ENCODE results near the gene CTCFL.

Gene CTCFL

DNA sequence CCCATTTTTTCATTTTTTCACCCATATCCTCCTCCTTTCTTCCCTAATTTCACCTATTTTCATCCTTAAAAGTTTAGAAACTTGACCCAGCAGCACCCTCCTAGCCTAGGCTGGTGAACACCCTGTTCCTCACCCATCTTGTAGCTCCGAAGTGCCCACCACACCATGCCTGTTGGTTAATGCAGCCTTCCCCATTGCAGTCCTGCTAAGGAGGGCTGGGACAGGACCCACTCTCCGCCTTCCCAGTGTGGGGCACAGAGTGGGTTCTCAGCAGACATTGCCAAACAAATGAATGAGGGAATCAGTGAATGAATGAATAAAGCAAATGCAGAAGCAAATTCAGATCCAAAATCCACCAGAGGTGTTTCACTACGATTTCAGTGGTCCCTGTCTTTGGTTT is 45.7 kb downstream of the CTCFL start:
- no peaks in the 10 kb centered on the region for H3K9me3 ChIP-seq (ENCODE audit: control insufficient read depth, insufficient read depth, low read length)
- H3K27me3 ChIP-seq (ENCODE audit: control insufficient read depth, low read length): no peaks in the 10 kb centered on the region
- TF ChIP-seq CTCF (IDR thresholded peaks at IDR 0.05; ENCODE audit: low read depth, low read length, poor library complexity, severe bottlenecking) (no peak), EZH2phosphoT487 (IDR thresholded peaks at IDR 0.05; ENCODE audit: borderline replicate concordance, low read length) (no peak)
- peak overlapping the region; percentile 87 for H3K4me2 ChIP-seq (ENCODE audit: low read length)
- H3K4me3 ChIP-seq (ENCODE audit: low read length): peak overlapping the region; percentile 36
- H3K79me2 ChIP-seq (ENCODE audit: control insufficient read depth, low read length): peaks cover 10% of the 10 kb centered on the region
- H3K27ac ChIP-seq (ENCODE audit: low read depth, low read length): peak overlapping the region; percentile 98
- H3F3A ChIP-seq (ENCODE audit: control insufficient read depth, insufficient read depth): peaks cover 64% of the 10 kb centered on the region
- no peaks in the 10 kb centered on the region for H4K20me1 ChIP-seq (ENCODE audit: control insufficient read depth, insufficient read depth, low read depth, low read length)
- H3K9me2 ChIP-seq (replicated peaks; ENCODE audit: control insufficient read depth, low read length): no peaks in the 10 kb centered on the region
- peaks cover 15% of the 10 kb centered on the region for H3K36me3 ChIP-seq (ENCODE audit: control insufficient read depth, low read length)
- H3K4me1 ChIP-seq (ENCODE audit: control insufficient read depth, low read length): peaks cover 100% of the 10 kb centered on the region

GRCh38 chr20:57478176-57478575 is 46.8 kb downstream of the CTCFL start:
- Histone ChIP-seq H3F3A (ENCODE audit: control insufficient read depth, insufficient read depth) (peaks cover 67% of the 10 kb centered on the region), H3K4me1 (ENCODE audit: control insufficient read depth, low read length) (peaks cover 100% of the 10 kb centered on the region), H3K36me3 (ENCODE audit: control insufficient read depth, low read length) (peaks cover 5% of the 10 kb centered on the region), H3K4me3 (ENCODE audit: low read length) (no peak overlapping the region), H3K4me2 (ENCODE audit: low read length) (peak overlapping the region; percentile 91), H4K20me1 (ENCODE audit: control insufficient read depth, insufficient read depth, low read depth, low read length) (no peaks in the 10 kb centered on the region), H3K9me3 (ENCODE audit: control insufficient read depth, insufficient read depth, low read length) (no peaks in the 10 kb centered on the region), H3K9me2 (replicated peaks; ENCODE audit: control insufficient read depth, low read length) (no peaks in the 10 kb centered on the region), H3K27ac (ENCODE audit: low read depth, low read length) (peak overlapping the region; percentile 98), H3K79me2 (ENCODE audit: control insufficient read depth, low read length) (no peaks in the 10 kb centered on the region; the same call in 1 of the 2 replicates), H3K27me3 (ENCODE audit: control insufficient read depth, low read length) (no peaks in the 10 kb centered on the region)
- no peak for TF ChIP-seq CTCF (IDR thresholded peaks at IDR 0.05; ENCODE audit: low read depth, low read length, poor library complexity, severe bottlenecking)
- no peak for TF ChIP-seq EZH2phosphoT487 (IDR thresholded peaks at IDR 0.05; ENCODE audit: borderline replicate concordance, low read length)

DNA sequence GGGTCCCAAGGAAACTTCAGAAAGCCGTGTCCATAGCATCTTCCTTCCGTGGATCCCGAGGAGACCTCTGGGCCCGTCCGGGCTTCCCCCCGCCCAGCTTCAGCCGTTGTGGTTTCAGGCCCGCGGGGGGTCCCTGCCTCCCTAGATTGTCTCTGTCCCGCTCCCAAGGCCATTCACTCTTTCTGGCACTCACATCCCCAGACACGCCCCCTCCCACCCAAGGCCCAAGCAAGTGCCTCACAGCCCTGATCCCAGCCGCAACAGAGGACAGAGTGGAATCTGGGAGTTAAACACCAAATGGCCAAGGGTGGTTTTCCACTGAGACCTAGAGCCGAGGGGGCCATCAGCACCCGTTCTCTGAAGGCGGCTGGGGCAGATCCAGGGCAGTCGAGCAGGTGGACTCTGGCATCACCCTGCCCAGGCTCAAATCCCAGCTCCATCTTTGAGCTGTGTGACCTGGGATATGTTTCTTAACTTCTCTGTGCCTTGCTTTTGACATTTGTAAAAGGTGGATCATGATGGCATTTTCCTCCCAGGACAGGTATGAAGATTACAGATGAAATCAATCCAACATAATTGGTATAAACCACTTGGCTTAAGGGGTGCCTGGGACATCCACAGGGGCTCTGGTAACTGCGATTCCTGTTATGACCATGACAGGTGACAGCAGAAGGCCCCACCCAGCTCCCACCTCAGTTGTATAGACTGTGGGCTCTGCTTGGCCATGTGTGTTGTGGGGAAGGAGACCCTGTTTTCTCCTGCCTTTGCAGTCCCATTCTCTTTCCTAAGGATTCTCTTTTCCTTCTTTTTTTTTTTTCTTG is 48.1 kb downstream of the CTCFL start:
- H3K79me2 ChIP-seq (ENCODE audit: control insufficient read depth, low read length): no peaks in the 10 kb centered on the region
- H3K4me1 ChIP-seq (ENCODE audit: control insufficient read depth, low read length): peaks cover 100% of the 10 kb centered on the region
- no peaks in the 10 kb centered on the region for H4K20me1 ChIP-seq (ENCODE audit: control insufficient read depth, insufficient read depth, low read depth, low read length)
- H3F3A ChIP-seq (ENCODE audit: control insufficient read depth, insufficient read depth): peaks cover 60% of the 10 kb centered on the region
- H3K27me3 ChIP-seq (ENCODE audit: control insufficient read depth, low read length): no peaks in the 10 kb centered on the region
- peaks cover 5% of the 10 kb centered on the region for H3K36me3 ChIP-seq (ENCODE audit: control insufficient read depth, low read length)
- peak overlapping the region; percentile 60 for H3K4me3 ChIP-seq (ENCODE audit: low read length)
- H3K27ac ChIP-seq (ENCODE audit: low read depth, low read length): peak overlapping the region; percentile 98
- H3K9me2 ChIP-seq (replicated peaks; ENCODE audit: control insufficient read depth, low read length): no peaks in the 10 kb centered on the region
- H3K9me3 ChIP-seq (ENCODE audit: control insufficient read depth, insufficient read depth, low read length): peaks cover 6% of the 10 kb centered on the region; the same call in 1 of the 2 replicates
- peak overlapping the region; percentile 91 for H3K4me2 ChIP-seq (ENCODE audit: low read length)
- TF ChIP-seq CTCF (IDR thresholded peaks at IDR 0.05; ENCODE audit: low read depth, low read length, poor library complexity, severe bottlenecking) (no peak), EZH2phosphoT487 (IDR thresholded peaks at IDR 0.05; ENCODE audit: borderline replicate concordance, low read length) (no peak)
